AG09319 (cell line): ENCODE results near the gene ACSF3.

Experiments
- DNase-seq: peaks from one replicate; pipeline ENCODE4 v3.0.0-alpha.2; 2010; ENCODE audit warnings: low read depth; ENCODE audit errors: extremely low read depth
- CTCF ChIP-seq: IDR thresholded peaks from 2 replicates; pipeline ENCODE4 v1.5.1; 2011; ENCODE audit warnings: low read depth, mild to moderate bottlenecking, inconsistent platforms, low read length, moderate library complexity

ACSF3 gene

GRCh38 chr16:89197633-89198416 is 104.2 kb downstream of the ACSF3 start:
- no peak for DNase-seq
- no peak for TF ChIP-seq CTCF

- no peak for TF ChIP-seq CTCF
These were observed 105.0 kb downstream of the ACSF3 start for GRCh38 chr16:89198417-89199240.

GRCh38 chr16:89199241-89200123 is 105.8 kb downstream of the ACSF3 start:
- no peak for DNase-seq
- no peak for TF ChIP-seq CTCF

More at GRCh38 chr16:89198417-89199240, 105.0 kb downstream of the ACSF3 start:
- no peak for DNase-seq

- DNase-seq = no peak
- no peak for TF ChIP-seq CTCF
These were observed 106.6 kb downstream of the ACSF3 start, which contains the start of gene SLC22A31 for GRCh38 chr16:89200124-89200849. SLC22A31 (minus strand) TSS chr16:89200537; CDS start chr16:89200501, 36 bp downstream.

GRCh38 chr16:89200850-89201411 is 107.3 kb downstream of the ACSF3 start:
- no peak for DNase-seq

More at GRCh38 chr16:89200850-89201411, 107.3 kb downstream of the ACSF3 start:
- TF ChIP-seq CTCF = no peak
